Stomach smooth muscle (tissue), 2 donors: ENCODE results near the gene MRPL57.
"Not testable (repeated sequence)": the region's sequence is repeated elsewhere in the genome, so short reads cannot be mapped to it uniquely, and the experiment has no call there.

Experiments
- H3K27ac ChIP-seq: one replicate; pipeline ENCODE4 v1.7.0; 2013; ENCODE audit warnings: mild to moderate bottlenecking, low read length, inconsistent platforms
- H3K27me3 ChIP-seq, 2 donors: one replicate each; pipeline ENCODE4 v1.7.0; 2013; ENCODE audit warnings: low read length in 2 of 2; ENCODE audit not compliant: insufficient read depth in 2 of 2, control insufficient read depth in 1 of 2
- H3K36me3 ChIP-seq, 2 donors: one replicate each; pipeline ENCODE4 v1.7.0; 2013; ENCODE audit warnings: low read length in 2 of 2; ENCODE audit not compliant: control insufficient read depth in 2 of 2, insufficient read depth in 2 of 2
- H3K4me1 ChIP-seq: one replicate; pipeline ENCODE4 v1.7.0; 2013; ENCODE audit warnings: low read length; ENCODE audit not compliant: control insufficient read depth, insufficient read depth
- H3K4me3 ChIP-seq, 2 donors: one replicate each; pipeline ENCODE4 v1.7.0; 2013; ENCODE audit warnings: low read length in 2 of 2
- H3K9ac ChIP-seq, 2 donors: one replicate each; pipeline ENCODE4 v1.7.0; 2013; ENCODE audit warnings: low read length in 2 of 2, mild to moderate bottlenecking in 1 of 2
- H3K9me3 ChIP-seq, 2 donors: one replicate each; pipeline ENCODE4 v1.7.0; 2013; ENCODE audit warnings: low read length in 2 of 2; ENCODE audit not compliant: control insufficient read depth in 2 of 2
- donor health status: healthy.
- donor health status: Pancreatic carcinoma.

Gene MRPL57

DNA sequence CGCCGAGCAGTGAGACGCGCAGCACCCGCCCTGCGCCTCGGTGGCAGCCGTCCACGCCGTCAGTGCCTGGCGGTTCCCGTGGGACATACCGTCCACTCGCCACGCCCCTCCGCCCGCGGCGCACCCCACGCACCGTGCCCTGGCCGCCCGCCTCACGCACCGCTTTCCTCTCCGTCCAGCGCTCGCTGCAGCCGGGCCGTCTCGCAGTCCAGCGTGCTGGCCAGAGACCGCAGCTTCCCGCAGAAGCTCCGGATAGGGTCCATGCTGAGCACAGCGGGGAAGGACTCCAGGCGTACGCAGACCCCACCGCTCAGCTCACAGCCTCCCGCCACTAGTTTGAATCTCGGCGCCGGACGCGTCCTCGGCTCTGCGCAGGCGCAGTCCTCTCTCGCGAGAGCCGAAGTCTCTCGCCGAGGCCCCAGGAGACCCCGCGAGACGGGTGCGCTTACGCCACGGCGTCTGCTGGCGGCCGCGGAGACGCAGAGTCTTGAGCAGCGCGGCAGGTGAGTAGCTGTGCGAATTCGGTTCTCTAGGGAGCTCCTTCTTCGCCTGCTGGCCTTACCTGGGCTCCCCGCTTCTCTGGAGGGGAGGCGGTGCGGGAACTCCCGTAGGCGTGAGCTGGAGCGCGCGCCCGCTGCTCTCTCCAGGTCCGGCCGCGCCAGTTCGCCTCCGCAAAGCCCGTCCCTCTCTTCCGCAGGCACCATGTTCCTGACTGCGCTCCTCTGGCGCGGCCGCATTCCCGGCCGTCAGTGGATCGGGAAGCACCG lies at the start of gene MRPL57, which contains the start of gene SKA3:
MRPL57 (plus strand) TSS at position 444 of the 767 bp plus-strand sequence; CDS start at position 703, 259 bp downstream.
SKA3 (minus strand) TSS at position 338 of the 767 bp plus-strand sequence; CDS start at position 263, 75 bp downstream.
- Histone ChIP-seq H3K9ac (peak within 1 kb of the TSS; percentile 90 to 93), H3K4me1 (peaks cover 15% of the 10 kb centered on the region), H3K4me3 (peak within 1 kb of the TSS; percentile 86 to 92), H3K9me3 (no peaks in the 10 kb centered on the region), H3K27me3 (no peaks in the 10 kb centered on the region), H3K36me3 (no peaks in the 10 kb centered on the region), H3K27ac (peak within 1 kb of the TSS; percentile 92)

DNA sequence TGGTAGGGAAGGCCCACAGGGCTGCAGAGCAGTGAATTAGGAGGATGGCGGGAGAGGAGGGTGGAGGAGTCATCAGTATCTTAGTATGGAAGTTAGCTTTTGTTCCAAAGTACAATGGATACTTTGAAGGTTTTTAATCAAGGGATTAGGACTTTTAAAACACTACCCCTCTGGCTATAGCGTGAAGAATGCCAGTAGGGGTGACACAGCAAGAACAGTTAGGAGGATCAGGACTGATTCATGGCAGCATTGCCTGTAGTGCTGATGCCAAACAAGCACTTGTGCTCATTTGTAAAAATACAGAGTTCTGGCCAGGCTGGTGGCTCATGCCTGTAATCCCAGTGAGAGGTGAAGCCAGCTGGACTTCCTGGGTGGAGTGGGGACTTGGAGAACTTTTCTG lies 46.3 kb upstream of the MRPL57 start:
- H3K9ac ChIP-seq = no peak overlapping the region
- H3K9me3 ChIP-seq = no peaks in the 10 kb centered on the region
- no peak overlapping the region for H3K4me3 ChIP-seq
- H3K27me3 ChIP-seq = no peaks in the 10 kb centered on the region
- no peaks in the 10 kb centered on the region for H3K4me1 ChIP-seq
- H3K36me3 ChIP-seq = no peaks in the 10 kb centered on the region
- no peak overlapping the region for H3K27ac ChIP-seq

DNA sequence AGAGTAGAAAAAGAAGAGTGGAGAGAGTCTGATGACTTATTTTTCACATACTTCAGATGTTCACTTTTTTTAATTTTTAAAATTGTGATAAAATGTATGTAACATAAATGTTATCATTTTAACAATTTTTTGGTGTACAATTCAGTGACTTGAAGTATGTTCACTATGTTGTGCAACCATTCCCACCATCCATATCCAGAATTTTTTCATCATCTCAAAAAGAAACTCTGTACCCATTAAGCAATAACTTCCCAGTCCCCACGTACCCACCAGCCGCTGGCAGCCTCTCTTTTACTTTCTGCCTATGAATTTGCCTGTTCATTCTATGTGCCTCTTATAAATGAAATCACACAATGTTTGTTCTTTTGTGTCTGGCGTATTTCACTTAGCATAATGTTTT lies 43.4 kb upstream of the MRPL57 start:
- Histone ChIP-seq H3K4me3 (no peak overlapping the region), H3K27me3 (no peaks in the 10 kb centered on the region), H3K4me1 (no peaks in the 10 kb centered on the region), H3K36me3 (no peaks in the 10 kb centered on the region), H3K27ac (no peak overlapping the region), H3K9me3 (no peaks in the 10 kb centered on the region), H3K9ac (no peak overlapping the region)

DNA sequence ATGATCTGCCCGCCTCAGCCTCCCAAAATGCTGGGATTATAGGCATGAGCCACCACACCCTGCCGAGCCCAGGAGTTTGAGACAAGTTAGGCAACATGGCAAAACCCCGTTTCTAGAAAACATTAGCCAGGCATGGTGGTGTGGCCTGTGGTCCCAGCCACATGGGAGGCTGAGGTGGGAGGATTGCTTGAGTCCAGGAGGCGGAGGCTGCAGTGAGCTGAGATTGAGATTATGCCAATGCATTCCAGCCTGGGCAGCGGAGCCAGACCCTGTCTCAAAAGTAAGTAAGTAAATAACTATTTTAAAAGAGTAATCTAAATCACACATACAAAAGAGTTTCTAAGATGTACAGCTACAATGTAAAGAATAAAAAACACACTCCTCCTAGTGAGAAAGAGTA lies 42.0 kb upstream of the MRPL57 start:
- Histone ChIP-seq H3K9me3 (no peaks in the 10 kb centered on the region), H3K4me1 (no peaks in the 10 kb centered on the region), H3K4me3 (no peak overlapping the region), H3K9ac (no peak overlapping the region), H3K27me3 (no peaks in the 10 kb centered on the region), H3K36me3 (no peaks in the 10 kb centered on the region), H3K27ac (no peak overlapping the region)

DNA sequence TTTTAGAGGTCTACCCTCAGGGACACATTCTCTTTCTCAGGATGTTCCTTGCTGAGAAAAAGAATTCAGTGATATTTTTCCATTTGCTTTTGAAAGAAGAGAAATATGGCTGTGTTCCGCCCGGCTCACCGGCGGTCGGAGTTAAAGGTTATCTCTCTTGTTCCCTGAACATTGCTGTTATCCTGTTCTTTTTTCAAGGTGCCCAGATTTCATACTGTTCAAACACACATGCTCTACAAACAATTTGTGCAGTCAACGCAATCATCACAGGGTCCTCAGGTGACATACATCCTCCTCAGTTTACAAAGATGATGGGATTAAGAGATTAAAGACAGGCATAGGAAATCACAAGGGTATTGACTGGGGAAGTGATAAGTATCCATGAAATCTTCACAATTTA lies 40.6 kb upstream of the MRPL57 start:
- H3K9ac ChIP-seq, H3K27me3 ChIP-seq, H3K9me3 ChIP-seq, H3K4me3 ChIP-seq, H3K36me3 ChIP-seq, H3K4me1 ChIP-seq, H3K27ac ChIP-seq: not testable (repeated sequence)

DNA sequence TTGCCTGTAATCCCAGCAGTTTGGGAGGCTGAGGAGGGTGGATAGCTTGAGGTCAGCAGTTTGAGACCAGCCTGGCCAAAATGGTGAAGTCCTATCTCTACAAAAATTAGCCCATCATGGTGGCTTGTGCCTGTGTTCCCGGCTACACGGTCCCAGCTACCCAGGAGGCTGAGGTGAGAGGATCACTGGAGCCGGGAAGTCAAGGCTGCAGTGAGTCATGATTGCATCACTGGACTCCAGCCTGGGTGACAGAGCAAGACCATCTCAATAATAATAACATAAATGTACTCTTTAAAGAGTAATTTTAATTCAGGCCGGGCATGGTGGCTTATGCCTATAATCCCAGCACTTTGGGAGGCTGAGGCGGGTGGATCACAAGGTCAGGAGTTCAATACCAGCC lies 38.8 kb upstream of the MRPL57 start:
- Histone ChIP-seq H3K27me3 (no peaks in the 10 kb centered on the region), H3K27ac (no peak overlapping the region), H3K4me3 (no peak overlapping the region), H3K9me3 (no peaks in the 10 kb centered on the region), H3K4me1 (peaks cover 7% of the 10 kb centered on the region), H3K36me3 (peaks cover 1 to 3% of the 10 kb centered on the region in 2 donors), H3K9ac (no peak overlapping the region)

DNA sequence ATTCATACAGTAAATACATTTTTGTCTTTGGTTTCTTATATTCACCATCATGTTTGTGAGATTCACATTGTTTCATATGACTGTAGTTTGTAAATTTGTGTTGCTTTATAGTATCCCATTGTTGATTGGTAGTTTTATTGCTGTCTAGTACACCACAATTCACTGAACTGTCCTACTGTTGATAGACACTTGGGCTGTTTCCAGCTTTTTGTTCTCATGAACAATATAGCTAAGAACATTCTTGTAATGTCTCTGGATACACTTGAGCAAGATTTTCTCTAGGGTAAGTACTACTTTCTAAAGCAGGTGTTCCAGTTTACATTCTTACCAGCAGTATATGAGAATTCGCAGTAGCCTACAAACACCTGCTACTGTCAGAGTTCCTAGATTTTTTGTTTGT lies 37.9 kb upstream of the MRPL57 start:
- Histone ChIP-seq H3K9me3 (no peaks in the 10 kb centered on the region), H3K36me3 (peaks cover 3 to 6% of the 10 kb centered on the region in 2 donors), H3K4me3 (no peak overlapping the region), H3K4me1 (peaks cover 9% of the 10 kb centered on the region), H3K9ac (no peak overlapping the region), H3K27ac (no peak overlapping the region), H3K27me3 (no peaks in the 10 kb centered on the region)

DNA sequence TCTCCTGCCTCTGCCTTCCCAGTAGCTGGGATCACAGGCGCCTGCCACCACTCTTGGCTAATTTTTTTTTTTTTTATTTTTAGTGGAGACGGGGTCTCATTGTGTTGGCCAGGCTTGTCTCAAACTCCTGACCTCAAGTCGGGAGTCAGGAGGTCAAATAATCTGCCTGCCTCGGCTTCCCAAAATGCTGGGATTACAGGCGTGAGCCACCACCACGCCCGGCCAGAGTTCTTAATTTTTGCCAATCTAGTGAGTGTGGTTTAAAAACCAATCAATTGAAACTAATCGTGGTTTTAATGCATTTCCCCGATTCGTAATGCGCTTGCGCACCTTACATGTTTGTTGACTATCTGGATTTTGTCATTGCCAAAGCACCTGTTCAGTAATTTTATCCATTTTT lies 37.1 kb upstream of the MRPL57 start:
- Histone ChIP-seq H3K9me3 (no peaks in the 10 kb centered on the region), H3K4me3 (peak overlapping the region; percentile 78 to 98), H3K4me1 (peaks cover 9% of the 10 kb centered on the region), H3K9ac (peak overlapping the region in 1 of 2 donors; percentile 98), H3K36me3 (peaks cover 3 to 6% of the 10 kb centered on the region in 2 donors), H3K27me3 (no peaks in the 10 kb centered on the region), H3K27ac (no peak overlapping the region)

DNA sequence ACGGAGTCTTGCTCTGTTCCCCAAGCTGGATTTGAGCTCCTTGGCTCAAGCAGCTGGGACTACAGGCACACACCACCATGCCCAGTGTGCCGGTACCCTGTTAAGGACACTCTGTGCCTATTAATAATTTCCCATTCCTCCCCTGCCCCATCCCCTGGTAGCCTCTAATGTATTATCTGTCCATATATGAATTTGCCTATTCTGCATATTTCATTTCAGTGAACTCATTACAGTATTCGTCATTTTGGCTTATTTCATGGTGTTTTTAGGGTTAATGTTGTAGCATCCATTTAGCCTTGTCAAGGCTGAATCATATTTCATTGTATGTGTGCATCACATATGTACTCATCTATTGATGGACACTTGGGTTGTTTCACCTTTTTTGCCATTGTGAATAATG lies 33.7 kb upstream of the MRPL57 start:
- Histone ChIP-seq H3K4me3 (peak overlapping the region; percentile 30 to 40), H3K9ac (no peak overlapping the region), H3K36me3 (peaks cover 19 to 20% of the 10 kb centered on the region in 2 donors), H3K9me3 (no peaks in the 10 kb centered on the region), H3K4me1 (peaks cover 9% of the 10 kb centered on the region), H3K27me3 (no peaks in the 10 kb centered on the region), H3K27ac (no peak overlapping the region)

DNA sequence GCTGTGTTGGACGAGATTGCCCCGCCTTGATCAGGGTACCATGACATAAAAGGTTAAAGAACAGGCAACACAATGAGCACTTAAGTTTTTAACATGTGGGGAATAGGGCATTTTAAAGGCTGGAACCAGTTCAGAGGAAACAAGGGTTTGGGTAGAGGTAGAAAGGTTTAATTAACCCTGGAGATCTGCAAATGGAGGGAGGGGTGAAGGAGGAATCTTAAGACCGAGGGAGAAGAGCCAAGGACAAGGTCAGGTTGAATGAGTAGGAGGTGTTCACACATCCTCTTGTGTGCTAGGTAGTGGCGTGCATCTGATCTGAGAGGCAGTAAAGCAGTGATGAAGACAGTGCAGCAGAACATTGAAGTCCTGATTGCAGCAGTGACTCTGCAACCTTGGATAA lies 28.6 kb upstream of the MRPL57 start:
- Histone ChIP-seq H3K27ac (no peak overlapping the region), H3K36me3 (peaks cover 19 to 20% of the 10 kb centered on the region in 2 donors), H3K4me3 (no peak overlapping the region), H3K9me3 (no peaks in the 10 kb centered on the region), H3K27me3 (no peaks in the 10 kb centered on the region), H3K9ac (no peak overlapping the region), H3K4me1 (peaks cover 1% of the 10 kb centered on the region)

DNA sequence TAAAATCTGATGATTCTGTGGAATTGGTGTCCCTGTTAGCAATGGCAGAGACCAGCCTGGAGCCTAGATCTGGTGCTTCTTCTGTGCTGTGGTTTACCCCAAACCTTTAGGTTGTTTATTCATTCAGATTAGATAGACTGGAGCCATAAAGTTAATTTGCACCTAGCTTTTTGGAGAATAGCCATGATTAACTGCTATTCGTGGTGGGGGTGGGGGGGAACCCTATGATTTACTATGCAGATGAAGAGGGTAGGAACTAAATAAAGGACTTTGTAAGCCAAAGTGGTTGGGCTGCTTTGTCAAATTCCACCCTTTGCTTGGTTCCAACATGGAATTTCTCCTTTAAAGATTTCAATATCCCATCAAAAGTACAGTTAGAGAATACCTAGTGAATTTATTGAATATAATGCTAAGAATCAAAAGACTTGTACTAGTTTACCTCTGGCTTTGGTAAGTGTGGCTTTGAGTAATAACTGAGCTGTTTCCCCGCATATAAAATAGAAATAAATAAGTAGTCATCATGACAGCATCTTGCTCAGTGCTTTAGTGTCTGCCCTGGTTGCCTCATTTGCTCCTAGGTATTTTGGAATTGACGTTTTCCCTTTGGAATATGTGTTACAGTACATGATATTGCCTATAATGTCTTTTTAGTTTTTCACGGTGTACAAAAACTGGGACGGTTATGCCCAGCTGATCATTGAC lies 27.8 kb upstream of the MRPL57 start:
- H3K27ac ChIP-seq = no peak overlapping the region
- H3K36me3 ChIP-seq = peaks cover 17 to 19% of the 10 kb centered on the region in 2 donors
- H3K4me1 ChIP-seq = no peaks in the 10 kb centered on the region
- H3K9ac ChIP-seq = no peak overlapping the region
- no peaks in the 10 kb centered on the region for H3K9me3 ChIP-seq
- H3K27me3 ChIP-seq = no peaks in the 10 kb centered on the region
- H3K4me3 ChIP-seq = no peak overlapping the region
